Osteocyte (in vitro differentiated cells): ENCODE data around the gene APOC4. TPM values are rescaled to one million over a fixed set of nuclear protein-coding genes. Genes with fewer than 3 reads are reported as not detected.
"Not testable (repeated sequence)": the region's sequence is repeated elsewhere in the genome, so short reads cannot be mapped to it uniquely, and the experiment has no call there.

ENCODE experiments used
- DNase-seq: peaks from one replicate; pipeline ENCODE4 v3.0.0; 2021; ENCODE audit warnings: mixed read lengths; ENCODE audit not compliant: unreplicated experiment; ENCODE audit errors: extremely low spot score
- H3K27ac Mint-ChIP-seq: one replicate; pipeline ENCODE4 v1.8.0; 2021; ENCODE audit warnings: mild to moderate bottlenecking, mixed read lengths; ENCODE audit not compliant: unreplicated experiment
- H3K27me3 Mint-ChIP-seq: one replicate; pipeline ENCODE4 v1.8.0; 2021; ENCODE audit warnings: mixed read lengths; ENCODE audit not compliant: unreplicated experiment
- H3K36me3 Mint-ChIP-seq: one replicate; pipeline ENCODE4 v1.8.0; 2021; ENCODE audit warnings: mixed read lengths; ENCODE audit not compliant: unreplicated experiment
- H3K4me1 Mint-ChIP-seq: one replicate; pipeline ENCODE4 v1.8.0; 2021; ENCODE audit warnings: mixed read lengths; ENCODE audit not compliant: unreplicated experiment
- H3K4me3 Mint-ChIP-seq: one replicate; pipeline ENCODE4 v1.8.0; 2021; ENCODE audit warnings: mild to moderate bottlenecking, moderate library complexity, mixed read lengths; ENCODE audit not compliant: unreplicated experiment
- H3K9me3 Mint-ChIP-seq: one replicate; pipeline ENCODE4 v1.8.0; 2021; ENCODE audit warnings: mixed read lengths; ENCODE audit not compliant: unreplicated experiment
- CTCF ChIP-seq: fragments of 200-600 bp; sonication (generic); IDR thresholded peaks from 2 replicates; pipeline ENCODE4 v1.5.0; 2021; ENCODE audit warnings: antibody characterized with exemption, mild to moderate bottlenecking, moderate library complexity
- total RNA-seq: library from RNA; stranded (reverse); gene quantifications from 2 replicates; pipeline ENCODE4 v1.2.1, GENCODE V29; 2021

The APOC4 gene
- total RNA-seq, 1 donor from 2014 or later = not detected

- no peak overlapping the region for H3K4me3 Mint-ChIP-seq
- TF ChIP-seq CTCF = no peak
- no peaks in the 10 kb centered on the region for H3K27me3 Mint-ChIP-seq
- DNase-seq = no peak
- H3K36me3 Mint-ChIP-seq = peaks cover 11% of the 10 kb centered on the region
- H3K27ac Mint-ChIP-seq = no peak overlapping the region
- H3K4me1 Mint-ChIP-seq = peaks cover 8% of the 10 kb centered on the region
- H3K9me3 Mint-ChIP-seq = no peaks in the 10 kb centered on the region
These were observed 19.8 kb downstream of the APOC4 start for GRCh38 chr19:44961821-44962220.

GRCh38 chr19:44968118-44968517, 26.1 kb downstream of the APOC4 start:
- Mint-ChIP-seq H3K4me3 (no peak overlapping the region), H3K4me1 (peaks cover 2% of the 10 kb centered on the region), H3K27ac (no peak overlapping the region), H3K36me3 (peaks cover 15% of the 10 kb centered on the region), H3K9me3 (no peaks in the 10 kb centered on the region), H3K27me3 (no peaks in the 10 kb centered on the region)
- TF ChIP-seq CTCF = no peak
- DNase-seq = no peak

- H3K9me3 Mint-ChIP-seq = no peaks in the 10 kb centered on the region
- H3K36me3 Mint-ChIP-seq = peaks cover 15% of the 10 kb centered on the region
- H3K27ac Mint-ChIP-seq = no peak overlapping the region
- no peak for DNase-seq
- no peaks in the 10 kb centered on the region for H3K27me3 Mint-ChIP-seq
- TF ChIP-seq CTCF = no peak
- H3K4me1 Mint-ChIP-seq = peaks cover 2% of the 10 kb centered on the region
- H3K4me3 Mint-ChIP-seq = no peak overlapping the region
These were observed 26.6 kb downstream of the APOC4 start for GRCh38 chr19:44968670-44969069.

GRCh38 chr19:44969437-44969836, 27.4 kb downstream of the APOC4 start:
- DNase-seq = no peak
- Mint-ChIP-seq H3K36me3 (peaks cover 16% of the 10 kb centered on the region), H3K27me3 (no peaks in the 10 kb centered on the region), H3K27ac (no peak overlapping the region), H3K4me3 (no peak overlapping the region), H3K4me1 (peaks cover 2% of the 10 kb centered on the region), H3K9me3 (no peaks in the 10 kb centered on the region)
- TF ChIP-seq CTCF = no peak

- H3K4me3 Mint-ChIP-seq, DNase-seq, H3K27me3 Mint-ChIP-seq, H3K4me1 Mint-ChIP-seq, H3K9me3 Mint-ChIP-seq, H3K27ac Mint-ChIP-seq: not testable (repeated sequence)
- H3K36me3 Mint-ChIP-seq = peaks cover 11% of the 10 kb centered on the region
These were observed 29.4 kb downstream of the APOC4 start for GRCh38 chr19:44971451-44971850.

GRCh38 chr19:44972802-44973201, 30.8 kb downstream of the APOC4 start:
- DNase-seq = no peak
- no peak overlapping the region for H3K4me3 Mint-ChIP-seq

More at GRCh38 chr19:44972802-44973201, 30.8 kb downstream of the APOC4 start:
- no peak overlapping the region for H3K27ac Mint-ChIP-seq
- no peak for TF ChIP-seq CTCF
- H3K27me3 Mint-ChIP-seq = no peaks in the 10 kb centered on the region
- no peaks in the 10 kb centered on the region for H3K9me3 Mint-ChIP-seq
- H3K36me3 Mint-ChIP-seq = peaks cover 18% of the 10 kb centered on the region
- peaks cover 2% of the 10 kb centered on the region for H3K4me1 Mint-ChIP-seq
